ENCODE data around the gene CEP112. TPM values are rescaled to one million over a fixed set of nuclear protein-coding genes. Genes with fewer than 3 reads are reported as not detected.
"Not testable (repeated sequence)": the region's sequence is repeated elsewhere in the genome, so short reads cannot be mapped to it uniquely, and the experiment has no call there.

The CEP112 gene
- total and polyA plus RNA-seq, 8 donors, result 15.1 to 23.8 (median 19.7) TPM

GRCh38 chr17:65851965-65852736 is 339.8 kb downstream of the CEP112 start:
- no peak for TF ChIP-seq CTCF (IDR thresholded peaks at IDR 0.05)
- no peaks in the 10 kb centered on the region for H3K27me3 ChIP-seq
- DNase-seq (no peak), ATAC-seq (no peak)
- intact Hi-C loops (cut with DNase I), result no loop called here
- H3K4me1 ChIP-seq, result peaks cover 0 to 5% of the 10 kb centered on the region in 2 donors
- no peak overlapping the region for H3K4me3 ChIP-seq
- no peaks in the 10 kb centered on the region for H3K36me3 ChIP-seq
- no peak overlapping the region for H3K27ac ChIP-seq
- no peaks in the 10 kb centered on the region for H3K9me3 ChIP-seq

- no peak for ATAC-seq
- H3K4me1 ChIP-seq, result peaks cover 0 to 5% of the 10 kb centered on the region in 2 donors
- no peaks in the 10 kb centered on the region for H3K27me3 ChIP-seq
- no peak overlapping the region for H3K27ac ChIP-seq
- H3K9me3 ChIP-seq, result no peaks in the 10 kb centered on the region
- DNase-seq, result no peak
- intact Hi-C loops (cut with DNase I), result no loop called here
- no peak for TF ChIP-seq CTCF (IDR thresholded peaks at IDR 0.05)
- no peak overlapping the region for H3K4me3 ChIP-seq
- no peaks in the 10 kb centered on the region for H3K36me3 ChIP-seq
These were observed 341.4 kb downstream of the CEP112 start for GRCh38 chr17:65850486-65850885.

DNA sequence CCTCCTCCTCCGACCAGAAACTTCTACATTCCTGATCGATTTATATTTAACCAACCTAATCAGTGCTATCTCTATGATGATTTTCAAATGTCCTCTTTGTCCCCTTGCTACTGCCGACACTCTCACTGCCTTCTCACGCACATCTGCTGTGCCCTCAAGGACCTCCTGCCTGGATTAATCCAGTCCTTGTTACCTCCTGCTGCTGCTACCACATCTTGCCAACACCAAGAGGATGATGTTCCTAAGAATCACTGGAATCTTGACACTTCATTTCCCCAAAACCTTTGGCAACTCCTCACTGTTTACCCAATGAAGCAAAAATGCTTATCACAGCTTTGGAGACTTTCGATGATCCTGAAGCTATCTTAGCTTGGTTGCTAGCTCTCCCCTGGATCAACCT is 343.2 kb downstream of the CEP112 start:
- DNase-seq, result no peak
- H3K4me1 ChIP-seq, result peaks cover 0 to 5% of the 10 kb centered on the region in 2 donors
- no peak for TF ChIP-seq CTCF (IDR thresholded peaks at IDR 0.05)
- no peaks in the 10 kb centered on the region for H3K9me3 ChIP-seq
- H3K4me3 ChIP-seq, result no peak overlapping the region
- no peak overlapping the region for H3K27ac ChIP-seq
- H3K27me3 ChIP-seq, result no peaks in the 10 kb centered on the region
- intact Hi-C loops (cut with DNase I), result no loop called here
- H3K36me3 ChIP-seq, result no peaks in the 10 kb centered on the region
- ATAC-seq, result no peak

DNA sequence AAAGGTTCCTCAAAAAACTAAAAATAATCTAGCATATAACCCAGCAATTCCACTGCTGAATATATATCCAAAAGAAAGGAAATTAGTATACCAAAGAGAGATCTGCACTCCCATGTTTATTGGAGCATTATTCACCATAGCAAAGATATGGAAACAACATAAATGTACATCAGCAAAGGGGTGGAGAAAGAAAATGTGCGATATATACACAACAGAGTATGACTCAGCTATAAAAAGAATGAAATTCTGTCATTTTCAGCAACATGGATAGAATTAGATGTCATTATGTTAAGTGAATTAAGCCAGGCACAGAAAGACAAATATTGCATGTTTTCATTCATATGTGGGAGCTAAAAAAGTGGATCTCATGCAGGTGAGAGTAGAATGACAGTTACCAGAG is 350.8 kb downstream of the CEP112 start:
- ATAC-seq (no peak), DNase-seq (no peak)
- intact Hi-C loops (cut with DNase I), result no loop called here

DNA sequence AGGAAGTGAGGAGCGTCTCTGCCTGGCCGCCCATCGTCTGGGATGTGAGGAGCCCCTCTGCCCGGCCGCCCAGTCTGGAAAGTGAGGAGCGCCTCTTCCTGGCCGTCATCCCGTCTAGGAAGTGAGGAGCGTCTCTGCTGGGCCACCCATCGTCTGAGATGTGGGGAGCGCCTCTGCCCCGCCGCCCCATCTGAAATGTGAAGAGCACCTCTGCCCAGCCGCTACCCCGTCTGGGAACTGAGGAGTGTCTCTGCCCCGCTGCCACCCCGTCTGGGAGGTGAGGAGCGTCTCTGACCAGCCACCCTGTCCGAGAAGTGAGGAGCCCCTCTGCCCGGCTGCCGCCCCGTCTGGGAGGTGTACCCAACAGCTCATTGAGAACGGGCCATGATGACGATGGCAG is 354.7 kb downstream of the CEP112 start:
- H3K9me3 ChIP-seq, result peaks cover 0 to 30% of the 10 kb centered on the region in 2 donors
- H3K36me3 ChIP-seq; intact Hi-C loops (cut with DNase I); H3K4me1 ChIP-seq; H3K4me3 ChIP-seq; H3K27ac ChIP-seq; ATAC-seq; H3K27me3 ChIP-seq: not testable (repeated sequence)
- DNase-seq, result peak in 1 of 4 donors; percentile 60

More for the DNA sequence above, 350.8 kb downstream of the CEP112 start:
- H3K36me3 ChIP-seq, result no peaks in the 10 kb centered on the region
- no peak overlapping the region for H3K4me3 ChIP-seq
- no peaks in the 10 kb centered on the region for H3K27me3 ChIP-seq
- H3K4me1 ChIP-seq, result no peaks in the 10 kb centered on the region
- TF ChIP-seq CTCF (IDR thresholded peaks at IDR 0.05), result no peak
- peaks cover 0 to 8% of the 10 kb centered on the region in 2 donors for H3K9me3 ChIP-seq
- no peak overlapping the region for H3K27ac ChIP-seq

DNA sequence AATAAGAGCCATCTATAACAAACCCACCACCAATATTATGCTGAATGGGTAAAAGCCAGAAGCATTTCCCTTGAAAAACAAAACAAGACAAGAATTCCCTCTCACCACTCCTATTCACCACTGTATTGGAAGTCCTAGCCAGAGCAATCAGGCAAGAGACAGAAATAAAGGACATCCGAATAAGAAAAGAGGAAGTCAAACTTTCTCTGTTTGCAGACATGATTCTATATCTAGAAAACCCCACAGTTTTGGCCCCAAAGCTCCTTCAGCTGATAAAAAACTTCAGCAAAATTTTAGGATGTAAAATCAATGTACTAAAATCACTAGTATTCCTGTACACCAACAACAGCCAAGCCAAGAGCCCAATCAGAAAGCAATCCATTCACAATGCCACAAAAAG is 358.7 kb downstream of the CEP112 start:
- Histone ChIP-seq H3K27ac (no peak overlapping the region), H3K9me3 (peaks cover 0 to 36% of the 10 kb centered on the region in 2 donors), H3K4me1 (no peaks in the 10 kb centered on the region), H3K36me3 (no peaks in the 10 kb centered on the region), H3K4me3 (no peak overlapping the region), H3K27me3 (no peaks in the 10 kb centered on the region)
- no peak for TF ChIP-seq CTCF (IDR thresholded peaks at IDR 0.05)
- no peak for ATAC-seq
- intact Hi-C loops (cut with DNase I), result no loop called here
- DNase-seq, result no peak

Data from left lung (tissue), 10 donors.